Upper lobe of right lung (tissue), 1 donor: ENCODE results near the gene SLC35F3. TPM values are rescaled to one million over a fixed set of nuclear protein-coding genes. Genes with fewer than 3 reads are reported as not detected.

Source experiments
- ATAC-seq: fragments of 200-7000 bp; cut with Tn5 transposase; one replicate; pipeline ENCODE4 v1.9.1; 2020; ENCODE audit warnings: mild to moderate bottlenecking, moderate library complexity
- DNase-seq: peaks from one replicate; pipeline ENCODE4 v3.0.0-alpha.2; 2020
- H3K27ac ChIP-seq: fragments of 200-600 bp; one replicate; pipeline ENCODE4 v1.8.0; 2022
- H3K27me3 ChIP-seq: fragments of 200-600 bp; one replicate; pipeline ENCODE4 v1.8.0; 2022; ENCODE audit warnings: mild to moderate bottlenecking
- H3K36me3 ChIP-seq: fragments of 200-600 bp; one replicate; pipeline ENCODE4 v1.8.0; 2022
- H3K4me1 ChIP-seq: fragments of 200-600 bp; one replicate; pipeline ENCODE4 v1.8.0; 2022
- H3K4me3 ChIP-seq: fragments of 200-600 bp; one replicate; pipeline ENCODE4 v1.8.0; 2022; ENCODE audit warnings: mild to moderate bottlenecking
- H3K9me3 ChIP-seq: fragments of 200-600 bp; one replicate; pipeline ENCODE4 v1.8.0; 2022
- CTCF ChIP-seq: fragments of 200-600 bp; IDR thresholded peaks from one replicate; pipeline ENCODE4 v1.8.0; 2022; ENCODE audit warnings: antibody characterized with exemption
- intact Hi-C: fragments of 100-400 bp; cut with DNase I; formaldehyde crosslinking; loops from one replicate; pipeline ENCODE4 v1.11.0; 2022
- total RNA-seq: library from RNA; stranded (reverse); fragmentation: NEBNext Ultra II Directional; extraction: Animal tissue kit (Norgen Biotek cat#: 25700); gene quantifications from one replicate; pipeline ENCODE4 v1.2.1, GENCODE V29; 2021
- donor health status: DM: no; HTN: yes; CAD: no; lungs with severe emphysema.

Gene SLC35F3
- total RNA-seq, 1 donor from 2014 or later, result 0.29 TPM

- Histone ChIP-seq H3K4me3 (no peak overlapping the region), H3K27me3 (no peaks in the 10 kb centered on the region), H3K36me3 (no peaks in the 10 kb centered on the region), H3K4me1 (no peaks in the 10 kb centered on the region), H3K27ac (no peak overlapping the region), H3K9me3 (no peaks in the 10 kb centered on the region)
- intact Hi-C loops, result no loop called here
- TF ChIP-seq CTCF, result no peak
- DNase-seq (no peak), ATAC-seq (no peak)
Observed at GRCh38 chr1:234238060-234238459, 333.6 kb downstream of the SLC35F3 start.

- no peak for DNase-seq
- ATAC-seq, result no peak
- no peaks in the 10 kb centered on the region for H3K9me3 ChIP-seq
- intact Hi-C loops, result no loop called here
- H3K4me3 ChIP-seq, result no peak overlapping the region
- no peak overlapping the region for H3K27ac ChIP-seq
- TF ChIP-seq CTCF, result no peak
- no peaks in the 10 kb centered on the region for H3K27me3 ChIP-seq
- no peaks in the 10 kb centered on the region for H3K36me3 ChIP-seq
- no peaks in the 10 kb centered on the region for H3K4me1 ChIP-seq
Observed at GRCh38 chr1:234239515-234239914, 335.0 kb downstream of the SLC35F3 start.

GRCh38 chr1:234239936-234240335 is 335.5 kb downstream of the SLC35F3 start:
- no peaks in the 10 kb centered on the region for H3K36me3 ChIP-seq
- H3K4me3 ChIP-seq, result no peak overlapping the region
- TF ChIP-seq CTCF, result no peak
- no peak overlapping the region for H3K27ac ChIP-seq
- no peaks in the 10 kb centered on the region for H3K27me3 ChIP-seq
- intact Hi-C loops, result no loop called here
- no peak for ATAC-seq
- no peaks in the 10 kb centered on the region for H3K4me1 ChIP-seq
- no peaks in the 10 kb centered on the region for H3K9me3 ChIP-seq
- no peak for DNase-seq

- no peak for TF ChIP-seq CTCF
- H3K36me3 ChIP-seq, result no peaks in the 10 kb centered on the region
- intact Hi-C loops, result no loop called here
- H3K27ac ChIP-seq, result no peak overlapping the region
- H3K9me3 ChIP-seq, result no peaks in the 10 kb centered on the region
- H3K4me3 ChIP-seq, result no peak overlapping the region
- H3K4me1 ChIP-seq, result no peaks in the 10 kb centered on the region
- DNase-seq, result no peak
- no peak for ATAC-seq
- H3K27me3 ChIP-seq, result no peaks in the 10 kb centered on the region
Observed at GRCh38 chr1:234240680-234241079, 336.2 kb downstream of the SLC35F3 start.

- Histone ChIP-seq H3K9me3 (no peaks in the 10 kb centered on the region), H3K27me3 (no peaks in the 10 kb centered on the region), H3K4me1 (no peaks in the 10 kb centered on the region), H3K4me3 (no peak overlapping the region), H3K27ac (no peak overlapping the region), H3K36me3 (no peaks in the 10 kb centered on the region)
- no peak for TF ChIP-seq CTCF
- intact Hi-C loops, result no loop called here
- DNase-seq (no peak), ATAC-seq (no peak)
Observed at GRCh38 chr1:234241941-234242490, 337.5 kb downstream of the SLC35F3 start.
